Neural cell (in vitro differentiated cells): ENCODE results near the gene ARHGEF37. TPM values are rescaled to one million over a fixed set of nuclear protein-coding genes. Genes with fewer than 3 reads are reported as not detected.

ENCODE experiments used
- H2AFZ ChIP-seq: fragments of 200-600, 300-800 bp; sonication (generic), shearing (Covaris generic); 2 replicates; pipeline ENCODE4 v1.6.0; 2014; ENCODE audit warnings: low read depth, mild to moderate bottlenecking, antibody characterized with exemption, low read length, moderate library complexity
- H3F3A ChIP-seq: fragments of 200-600 bp; shearing (Covaris generic); 2 replicates; pipeline ENCODE4 v1.6.1; 2016; ENCODE audit warnings: mild to moderate bottlenecking, moderate library complexity, mixed read lengths, antibody characterized with exemption, low read length; ENCODE audit not compliant: insufficient read depth, poor library complexity, severe bottlenecking
- H3K27ac ChIP-seq: fragments of 200-600, 300-800 bp; sonication (generic), shearing (Covaris generic); 2 replicates; pipeline ENCODE4 v1.5.1; 2014; ENCODE audit warnings: mild to moderate bottlenecking, low read length, moderate library complexity
- H3K27me3 ChIP-seq: fragments of 300-800, 200-600 bp; sonication (generic), shearing (Covaris generic); 2 replicates; pipeline ENCODE4 v1.6.0; 2014; ENCODE audit warnings: mild to moderate bottlenecking, low read depth, low read length, moderate library complexity; ENCODE audit not compliant: insufficient read depth
- H3K36me3 ChIP-seq: fragments of 300-800, 200-600 bp; sonication (generic), shearing (Covaris generic); 2 replicates; pipeline ENCODE4 v1.5.1; 2014; ENCODE audit warnings: mild to moderate bottlenecking, antibody characterized with exemption, low read length, moderate library complexity; ENCODE audit not compliant: insufficient read depth
- H3K4me2 ChIP-seq: fragments of 300-800, 200-600 bp; sonication (generic), shearing (Covaris generic); 2 replicates; pipeline ENCODE4 v1.6.0; 2014; ENCODE audit warnings: mild to moderate bottlenecking, low read length
- H3K4me3 ChIP-seq: fragments of 300-800, 200-600 bp; sonication (generic), shearing (Covaris generic); 2 replicates; pipeline ENCODE4 v1.5.1; 2014; ENCODE audit warnings: mild to moderate bottlenecking, low read length, moderate library complexity
- H3K79me2 ChIP-seq: fragments of 200-600 bp; shearing (Covaris generic); replicated peaks from 2 replicates; pipeline ENCODE4 v1.6.0; 2014; ENCODE audit warnings: mild to moderate bottlenecking, low read length, moderate library complexity; ENCODE audit not compliant: insufficient read depth
- H3K9ac ChIP-seq: fragments of 300-800, 200-600 bp; sonication (generic), shearing (Covaris generic); 2 replicates; pipeline ENCODE4 v1.6.1; 2016; ENCODE audit warnings: mild to moderate bottlenecking, low read length, mixed read lengths
- H3K9me2 ChIP-seq: fragments of 200-600 bp; shearing (Covaris generic); 2 replicates; pipeline ENCODE4 v1.6.1; 2016; ENCODE audit warnings: mild to moderate bottlenecking, low read length, mixed read lengths; ENCODE audit not compliant: insufficient read depth
- H3K9me3 ChIP-seq: fragments of 200-600, 300-800 bp; sonication (generic), shearing (Covaris generic); 2 replicates; pipeline ENCODE4 v1.6.1; 2016; ENCODE audit warnings: mild to moderate bottlenecking, mixed run types, low read length, moderate library complexity, mixed read lengths
- H4K20me1 ChIP-seq: fragments of 200-600 bp; shearing (Covaris generic); 2 replicates; pipeline ENCODE4 v1.6.1; 2016; ENCODE audit warnings: mild to moderate bottlenecking, mixed run types; ENCODE audit not compliant: insufficient read depth
- EZH2 ChIP-seq: fragments of 200-600, 300-800 bp; shearing (Covaris generic), sonication (generic); IDR thresholded peaks from 2 replicates; pipeline ENCODE4 v1.6.1; 2014; ENCODE audit warnings: antibody characterized with exemption, low read length, borderline replicate concordance, mild to moderate bottlenecking; ENCODE audit not compliant: insufficient read depth, poor library complexity, severe bottlenecking
- MXI1 ChIP-seq: fragments of 450-650 bp; conservative IDR thresholded peaks from 2 replicates; pipeline ENCODE4 v1.6.1; 2014; ENCODE audit warnings: antibody characterized with exemption, mild to moderate bottlenecking; ENCODE audit not compliant: poor library complexity, severe bottlenecking
- POLR2AphosphoS5 ChIP-seq: IDR thresholded peaks from 2 replicates; pipeline ENCODE4 v1.6.1; 2012
- RAD21 ChIP-seq: fragments of 450-650 bp; conservative IDR thresholded peaks from 2 replicates; pipeline ENCODE4 v1.6.1; 2014; ENCODE audit warnings: antibody characterized with exemption, mild to moderate bottlenecking, moderate library complexity
- SMC3 ChIP-seq: fragments of 450-650 bp; conservative IDR thresholded peaks from 2 replicates; pipeline ENCODE4 v1.6.1; 2014; ENCODE audit warnings: antibody characterized with exemption, mild to moderate bottlenecking, moderate library complexity; ENCODE audit not compliant: poor library complexity
- TAF1 ChIP-seq: IDR thresholded peaks from 2 replicates; pipeline ENCODE4 v1.6.1; 2012; ENCODE audit warnings: low read depth
- polyA plus RNA-seq: library from polyadenylated mRNA; depleted of rRNA; stranded (reverse); fragments of >200 nt; gene quantifications from 2 replicates; pipeline ENCODE4 v1.2.3, GENCODE V29; 2014
- small RNA-seq, 3 experiments: library from RNA; depleted of rRNA; stranded (forward); fragments of <200 nt; gene quantifications; one replicate each; pipeline ENCODE3, GENCODE V24; 2012

The ARHGEF37 gene
- polyA plus RNA-seq, 1 donor from 2014 or later: 0.53 TPM

DNA sequence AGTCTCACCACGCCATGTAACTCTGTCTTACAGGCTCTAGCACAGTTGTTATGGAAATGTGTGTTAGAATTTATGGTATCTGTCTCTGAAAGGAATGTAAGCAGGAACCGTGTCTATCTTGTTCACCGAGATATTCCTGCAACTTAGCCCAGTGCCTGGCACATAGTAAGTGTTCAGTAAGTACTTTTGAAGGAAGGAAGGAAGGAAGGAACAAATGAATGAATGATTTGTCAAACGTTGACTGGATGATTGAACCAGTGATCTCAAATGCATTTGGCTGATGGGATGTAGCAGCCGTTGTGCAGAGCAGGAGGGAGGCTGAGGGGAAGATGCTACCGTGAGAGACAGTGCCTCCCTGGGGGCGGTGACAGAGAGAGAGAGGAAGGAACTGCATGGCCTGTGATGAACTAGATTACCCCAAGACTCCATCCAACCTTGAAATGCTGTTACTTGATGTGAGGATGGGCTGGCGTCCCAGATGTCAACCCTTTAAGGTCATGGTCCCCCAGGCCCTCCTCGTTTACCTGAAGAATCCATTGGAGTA is 101.3 kb downstream of the ARHGEF37 start:
- Histone ChIP-seq H3K9ac (no peak overlapping the region), H3K27me3 (no peaks in the 10 kb centered on the region), H2AFZ (no peak overlapping the region), H4K20me1 (no peaks in the 10 kb centered on the region), H3K4me3 (no peak overlapping the region), H3F3A (no peaks in the 10 kb centered on the region), H3K9me2 (no peaks in the 10 kb centered on the region), H3K9me3 (no peaks in the 10 kb centered on the region), H3K79me2 (no peaks in the 10 kb centered on the region), H3K36me3 (no peaks in the 10 kb centered on the region), H3K27ac (no peak overlapping the region), H3K4me2 (no peak overlapping the region)
- TF ChIP-seq POLR2AphosphoS5: no peak
- no peak for TF ChIP-seq MXI1
- no peak for TF ChIP-seq EZH2

GRCh38 chr5:149683964-149684363 is 102.7 kb downstream of the ARHGEF37 start:
- H3K79me2 ChIP-seq: no peaks in the 10 kb centered on the region
- H4K20me1 ChIP-seq: no peaks in the 10 kb centered on the region
- H3K36me3 ChIP-seq: no peaks in the 10 kb centered on the region
- no peak overlapping the region for H3K4me3 ChIP-seq
- H3K9ac ChIP-seq: no peak overlapping the region
- no peaks in the 10 kb centered on the region for H3K9me3 ChIP-seq
- TF ChIP-seq SMC3 (no peak), POLR2AphosphoS5 (no peak), TAF1 (no peak)
- no peaks in the 10 kb centered on the region for H3K9me2 ChIP-seq
- H2AFZ ChIP-seq: no peak overlapping the region
- no peaks in the 10 kb centered on the region for H3F3A ChIP-seq
- no peak overlapping the region for H3K27ac ChIP-seq
- no peak overlapping the region for H3K4me2 ChIP-seq
- no peaks in the 10 kb centered on the region for H3K27me3 ChIP-seq

GRCh38 chr5:149684371-149684770 is 103.1 kb downstream of the ARHGEF37 start:
- H3F3A ChIP-seq: no peaks in the 10 kb centered on the region
- H3K27ac ChIP-seq: no peak overlapping the region
- H2AFZ ChIP-seq: no peak overlapping the region
- H3K79me2 ChIP-seq: no peaks in the 10 kb centered on the region
- TF ChIP-seq RAD21 (no peak), TAF1 (no peak), POLR2AphosphoS5 (no peak)
- H4K20me1 ChIP-seq: no peaks in the 10 kb centered on the region
- H3K9me3 ChIP-seq: no peaks in the 10 kb centered on the region
- no peak overlapping the region for H3K4me2 ChIP-seq
- no peaks in the 10 kb centered on the region for H3K36me3 ChIP-seq
- H3K27me3 ChIP-seq: no peaks in the 10 kb centered on the region
- no peaks in the 10 kb centered on the region for H3K9me2 ChIP-seq
- H3K4me3 ChIP-seq: no peak overlapping the region
- H3K9ac ChIP-seq: no peak overlapping the region

Small RNAs within 50 kb of the gene (small RNA-seq; reads per million reads assigned to genes)
- 0 to 0.08 (median 0) reads per million in 3 experiments for gene RNU6-588P

Other genes with a start within 250 kb of the ARHGEF37 start
- 13.0 and 19.3 TPM in 2 replicates for gene GRPEL2, start 236.0 kb upstream of the ARHGEF37 start, polyA plus RNA-seq
- 19.5 and 21.1 TPM in 2 replicates for gene PCYOX1L, start 223.5 kb upstream of the ARHGEF37 start, polyA plus RNA-seq
- gene IL17B, start 202.2 kb upstream of the ARHGEF37 start, polyA plus RNA-seq: not detected in 2 replicates
- gene CSNK1A1, start 30.1 kb upstream of the ARHGEF37 start, polyA plus RNA-seq: 207 and 217 TPM in 2 replicates
- 0.32 and 0.48 TPM in 2 replicates for gene PPARGC1B, start 148.8 kb downstream of the ARHGEF37 start, polyA plus RNA-seq